H9 (cell line): ENCODE results near the gene KRTAP5-7. TPM values are rescaled to one million over a fixed set of nuclear protein-coding genes. Genes with fewer than 3 reads are reported as not detected.

Experiments
- DNase-seq: peaks from one replicate; pipeline ENCODE4 v3.0.0-alpha.2; 2017
- H2AFZ ChIP-seq: one replicate; pipeline ENCODE4 v1.6.1; 2013; ENCODE audit warnings: mild to moderate bottlenecking, low read length, control low read depth, moderate library complexity
- H2AK5ac ChIP-seq: 2 replicates; pipeline ENCODE4 v1.6.1; 2013; ENCODE audit warnings: low read length, control low read depth, mixed read lengths; ENCODE audit not compliant: insufficient read length
- H2BK120ac ChIP-seq: one replicate; pipeline ENCODE4 v1.6.1; 2013; ENCODE audit warnings: low read depth, mild to moderate bottlenecking, low read length, control low read depth, inconsistent platforms; ENCODE audit not compliant: poor library complexity, severe bottlenecking
- H2BK12ac ChIP-seq: 2 replicates; pipeline ENCODE4 v1.6.1; 2013; ENCODE audit warnings: low read length, control low read depth, mixed read lengths, low read depth; ENCODE audit not compliant: insufficient read length
- H2BK15ac ChIP-seq: 2 replicates; pipeline ENCODE4 v1.6.1; 2013; ENCODE audit warnings: low read depth, low read length, control low read depth
- H2BK20ac ChIP-seq: one replicate; pipeline ENCODE4 v1.6.1; 2013; ENCODE audit warnings: low read depth, mild to moderate bottlenecking, low read length, control low read depth, inconsistent platforms; ENCODE audit not compliant: poor library complexity, severe bottlenecking
- H2BK5ac ChIP-seq: 2 replicates; pipeline ENCODE4 v1.6.1; 2013; ENCODE audit warnings: low read length, control low read depth, mixed read lengths; ENCODE audit not compliant: insufficient read length
- H3K14ac ChIP-seq: 2 replicates; pipeline ENCODE4 v1.6.1; 2013; ENCODE audit warnings: low read length, control low read depth; ENCODE audit not compliant: insufficient read depth
- H3K18ac ChIP-seq: 2 replicates; pipeline ENCODE4 v1.6.1; 2013; ENCODE audit warnings: low read depth, mild to moderate bottlenecking, mixed read lengths, low read length, control low read depth; ENCODE audit not compliant: insufficient read length
- H3K23ac ChIP-seq: 2 replicates; pipeline ENCODE4 v1.6.1; 2013; ENCODE audit warnings: low read length, control low read depth, mixed read lengths, low read depth; ENCODE audit not compliant: insufficient read length
- H3K23me2 ChIP-seq: 2 replicates; pipeline ENCODE4 v1.6.1; 2013; ENCODE audit warnings: low read depth, mild to moderate bottlenecking, mixed read lengths, low read length, control low read depth; ENCODE audit not compliant: insufficient read length, poor library complexity, severe bottlenecking
- H3K27ac ChIP-seq: 2 replicates; pipeline ENCODE4 v1.5.1; 2013; ENCODE audit warnings: low read length, control low read depth, mixed read lengths, low read depth; ENCODE audit not compliant: insufficient read length
- H3K27me3 ChIP-seq: 2 replicates; pipeline ENCODE4 v1.6.1; 2013; ENCODE audit warnings: low read length, control low read depth, inconsistent platforms; ENCODE audit not compliant: insufficient read depth
- H3K4ac ChIP-seq: 2 replicates; pipeline ENCODE4 v1.6.1; 2013; ENCODE audit warnings: low read depth, mild to moderate bottlenecking, control low read depth, inconsistent platforms, low read length, moderate library complexity
- H3K4me1 ChIP-seq: 2 replicates; pipeline ENCODE4 v1.6.1; 2013; ENCODE audit warnings: low read length, control low read depth, inconsistent platforms; ENCODE audit not compliant: insufficient read depth
- H3K4me2 ChIP-seq: 2 replicates; pipeline ENCODE4 v1.6.1; 2013; ENCODE audit warnings: low read length, control low read depth, mixed read lengths; ENCODE audit not compliant: insufficient read length, insufficient read depth
- H3K56ac ChIP-seq: 2 replicates; pipeline ENCODE4 v1.6.1; 2013; ENCODE audit warnings: low read depth, mild to moderate bottlenecking, mixed read lengths, low read length, control low read depth; ENCODE audit not compliant: insufficient read length
- H3K79me1 ChIP-seq: 2 replicates; pipeline ENCODE4 v1.6.1; 2013; ENCODE audit warnings: low read depth, mild to moderate bottlenecking, moderate library complexity, low read length, control low read depth, inconsistent platforms; ENCODE audit not compliant: insufficient read depth, poor library complexity, severe bottlenecking
- H3K79me2 ChIP-seq: 2 replicates; pipeline ENCODE4 v1.6.1; 2013; ENCODE audit warnings: low read length, control low read depth, inconsistent platforms; ENCODE audit not compliant: insufficient read depth
- H3K9ac ChIP-seq: 2 replicates; pipeline ENCODE4 v1.6.1; 2013; ENCODE audit warnings: low read length, control low read depth, mixed read lengths; ENCODE audit not compliant: insufficient read length; ENCODE audit errors: extremely low read depth
- H3K9me3 ChIP-seq: one replicate; pipeline ENCODE4 v1.6.1; 2013; ENCODE audit warnings: low read depth, low read length, inconsistent platforms; ENCODE audit not compliant: control insufficient read depth
- H3T11ph ChIP-seq: one replicate; pipeline ENCODE4 v1.6.1; 2013; ENCODE audit warnings: mild to moderate bottlenecking, low read length, control low read depth, inconsistent platforms
- H4K20me1 ChIP-seq: one replicate; pipeline ENCODE4 v1.6.1; 2013; ENCODE audit not compliant: control insufficient read depth, insufficient read length, insufficient read depth
- H4K5ac ChIP-seq: 2 replicates; pipeline ENCODE4 v1.6.1; 2013; ENCODE audit warnings: low read depth, mild to moderate bottlenecking, mixed read lengths, low read length, control low read depth; ENCODE audit not compliant: insufficient read length
- H4K8ac ChIP-seq: replicated peaks from 2 replicates; pipeline ENCODE4 v1.6.1; 2013; ENCODE audit warnings: low read length, control low read depth, mixed read lengths, low read depth; ENCODE audit not compliant: insufficient read length
- H4K91ac ChIP-seq: 2 replicates; pipeline ENCODE4 v1.6.1; 2013; ENCODE audit warnings: low read depth, mild to moderate bottlenecking, moderate library complexity, mixed read lengths, low read length, control low read depth; ENCODE audit not compliant: insufficient read length
- H3K27ac Mint-ChIP-seq, 3 experiments: 2 replicates in 2 of 3; 3 replicates in 1 of 3; pipeline ENCODE4 v1.8.0; 2020 to 2021; ENCODE audit warnings: mixed read lengths in 3 of 3, mild to moderate bottlenecking in 1 of 3, moderate library complexity in 1 of 3
- H3K27me3 Mint-ChIP-seq: 2 replicates; pipeline ENCODE4 v1.8.0; 2021; ENCODE audit warnings: low read depth, mild to moderate bottlenecking, moderate library complexity, mixed read lengths
- H3K36me3 Mint-ChIP-seq, 3 experiments: 2 replicates in 2 of 3; 3 replicates in 1 of 3; pipeline ENCODE4 v1.8.0; 2020 to 2021; ENCODE audit warnings: low read depth in 3 of 3, mixed read lengths in 3 of 3; ENCODE audit not compliant: insufficient read depth in 1 of 3
- H3K4me1 Mint-ChIP-seq, 2 experiments: 2 replicates each; pipeline ENCODE4 v1.8.0; 2020; ENCODE audit warnings: mixed read lengths in 2 of 2
- H3K4me3 Mint-ChIP-seq, 2 experiments: 2 replicates in 1 of 2; 3 replicates in 1 of 2; pipeline ENCODE4 v1.8.0; 2020 to 2021; ENCODE audit warnings: mild to moderate bottlenecking in 2 of 2, mixed read lengths in 2 of 2, moderate library complexity in 1 of 2
- H3K9me3 Mint-ChIP-seq, 2 experiments: 2 replicates in 1 of 2; 3 replicates in 1 of 2; pipeline ENCODE4 v1.8.0; 2020; ENCODE audit warnings: mild to moderate bottlenecking in 2 of 2, mixed read lengths in 2 of 2, moderate library complexity in 1 of 2
- CTCF ChIP-seq: fragments of 200-600 bp; sonication (generic); conservative IDR thresholded peaks from 3 replicates; pipeline ENCODE4 v1.8.0; 2021; ENCODE audit warnings: antibody characterized with exemption, mild to moderate bottlenecking
- WGBS: extraction: QIAGEN DNeasy Blood & Tissue Kit; methylation state at CpG from one replicate; pipeline ENCODE4 v1.1.7; 2013; ENCODE audit warnings: missing lambda C conversion rate, low lambda C conversion rate, mixed read lengths; ENCODE audit not compliant: insufficient read length; ENCODE audit errors: extremely low coverage; 5-methylcytosine and 5-hydroxymethylcytosine counted together
- total RNA-seq: library from RNA; stranded (reverse); gene quantifications from 2 replicates; pipeline ENCODE4 v1.2.1, GENCODE V29; 2021

Gene KRTAP5-7
- total RNA-seq, 1 experiment from 2014 or later, result not detected

- H2BK5ac ChIP-seq, result no peak overlapping the region
- no peaks in the 10 kb centered on the region for H3K27me3 ChIP-seq
- TF ChIP-seq CTCF, result no peak
- no peak overlapping the region for H4K8ac ChIP-seq
- H2BK120ac ChIP-seq, result no peak overlapping the region
- WGBS, result no CpG with 5 or more reads among the region's 13 CpGs
- no peaks in the 10 kb centered on the region for H4K20me1 ChIP-seq
- 0 out of 4 replicates have a peak, but pooled peaks cover 0 to 3% of the 10 kb centered on the region in 2 experiments for H3K4me1 Mint-ChIP-seq
- no peak overlapping the region for H4K5ac ChIP-seq
- no peak overlapping the region for H3K4me3 Mint-ChIP-seq
- no peak overlapping the region for H4K91ac ChIP-seq
- DNase-seq, result no peak
- H3T11ph ChIP-seq, result no peak overlapping the region
- H3K56ac ChIP-seq, result no peak overlapping the region
- H3K27me3 Mint-ChIP-seq, result no peaks in the 10 kb centered on the region
- H3K27ac Mint-ChIP-seq, result peak overlapping the region in 1 of 3 experiments; percentile 35; a peak in 1 of 7 replicates
- no peak overlapping the region for H3K14ac ChIP-seq
- H2BK15ac ChIP-seq, result no peak overlapping the region
- H2AFZ ChIP-seq, result no peak overlapping the region
- H3K9me3 ChIP-seq, result no peaks in the 10 kb centered on the region
- no peak overlapping the region for H3K4ac ChIP-seq
- H3K18ac ChIP-seq, result no peak overlapping the region
- H3K23me2 ChIP-seq, result no peaks in the 10 kb centered on the region
- H2BK12ac ChIP-seq, result no peak overlapping the region
- H3K9ac ChIP-seq, result no peak overlapping the region
- H2AK5ac ChIP-seq, result no peak overlapping the region
- no peak overlapping the region for H3K27ac ChIP-seq
- H2BK20ac ChIP-seq, result no peak overlapping the region
- peaks cover 15 to 58% (median 33%) of the 10 kb centered on the region in 3 experiments; a peak in 6 of 7 replicates for H3K36me3 Mint-ChIP-seq
- H3K79me1 ChIP-seq, result no peaks in the 10 kb centered on the region
- H3K4me1 ChIP-seq, result no peaks in the 10 kb centered on the region
- H3K79me2 ChIP-seq, result no peaks in the 10 kb centered on the region
- peaks cover 0 to 3% of the 10 kb centered on the region in 2 experiments; a peak in 2 of 5 replicates for H3K9me3 Mint-ChIP-seq
- no peak overlapping the region for H3K4me2 ChIP-seq
- H3K23ac ChIP-seq, result no peak overlapping the region
Measured at GRCh38 chr11:71499125-71499524, 27.9 kb upstream of the KRTAP5-7 start.
